K562 (cell line): Measurements from ENCODE around the gene HSPB8. TPM values are rescaled to one million over a fixed set of nuclear protein-coding genes. Genes with fewer than 3 reads are reported as not detected.

Source experiments
- ATAC-seq: fragments of 200-7000 bp; cut with Tn5 transposase; 3 replicates; pipeline ENCODE4 v1.9.1; 2020; ENCODE audit warnings: moderate library complexity
- BruUV-seq: library from RNA; stranded (reverse); fragments of 400-500 nt; replicated peaks from 2 replicates; lab custom pipeline; 2021; lab: Mats Ljungman, UMichigan
- CTCF ChIA-PET: fragments of 300-600 bp; formaldehyde crosslinking; extraction: SDS; loops from one replicate; lab custom pipeline; 2021; ENCODE audit warnings: low intra/inter-chr PET ratio; lab: Yijun Ruan, JAX
- POLR2A ChIA-PET: fragments of 300-600, 350-650 bp; sonication (Branson Sonifier 250); formaldehyde crosslinking; extraction: SDS; loops from one replicate; lab custom pipeline; 2021; ENCODE audit warnings: antibody characterized with exemption, inconsistent platforms; lab: Yijun Ruan, JAX
- DNase-seq, 4 experiments: peaks; one replicate each; pipeline versions ENCODE4 v3.0.0 to v3.0.0-alpha.2; 2011 to 2018; ENCODE audit warnings: low spot score in 3 of 4, mixed read lengths in 3 of 4; ENCODE audit errors: extremely low read depth in 1 of 4
- FAIRE-seq: peaks from 2 replicates; lab custom pipeline; 2011; peaks lifted over from hg19 to GRCh38; lab: Jason Lieb, UNC
- H2AFZ ChIP-seq: 2 replicates; pipeline ENCODE4 v1.6.0; 2011; ENCODE audit warnings: low read depth, low read length, control low read depth, inconsistent platforms
- H3K27ac ChIP-seq: fragments of 200-600 bp; 3 replicates; pipeline ENCODE4 v1.8.0; 2011; ENCODE audit warnings: low read depth, mild to moderate bottlenecking, control low read depth, inconsistent platforms, low read length, moderate library complexity, mixed read lengths; ENCODE audit errors: extremely low read depth
- H3K27me3 ChIP-seq, 2 experiments: fragments of 300-600 bp in 1 of 2; 2 replicates in 1 of 2; 3 replicates in 1 of 2; pipeline versions ENCODE4 v1.6.0 to v1.8.0; 2011; ENCODE audit warnings: inconsistent platforms in 2 of 2, low read length in 2 of 2, mild to moderate bottlenecking in 1 of 2, mixed read lengths in 1 of 2, moderate library complexity in 1 of 2; ENCODE audit not compliant: control insufficient read depth in 2 of 2, insufficient read depth in 2 of 2
- H3K36me3 ChIP-seq: fragments of 300-600 bp; 3 replicates; pipeline ENCODE4 v1.8.0; 2011; ENCODE audit warnings: mild to moderate bottlenecking, low read length, inconsistent platforms; ENCODE audit not compliant: control insufficient read depth, insufficient read depth
- H3K4me1 ChIP-seq, 2 experiments: fragments of 200-600 bp in 1 of 2; replicated peaks in 1 of 2; 2 replicates in 1 of 2; 3 replicates in 1 of 2; pipeline versions ENCODE4 v1.5.1 to v1.8.0; 2011; ENCODE audit warnings: inconsistent platforms in 2 of 2, low read length in 2 of 2, mild to moderate bottlenecking in 1 of 2, mixed read lengths in 1 of 2, moderate library complexity in 1 of 2; ENCODE audit not compliant: control insufficient read depth in 2 of 2, insufficient read depth in 2 of 2
- H3K4me2 ChIP-seq: 2 replicates; pipeline ENCODE4 v1.6.1; 2011; ENCODE audit warnings: low read length, control low read depth, inconsistent platforms, mixed read lengths; ENCODE audit not compliant: insufficient read depth
- H3K4me3 ChIP-seq: fragments of 200-600 bp; sonication (generic), shearing (Covaris generic); 2 replicates; pipeline ENCODE4 v1.5.1; 2016; ENCODE audit warnings: control low read depth, inconsistent platforms
- H3K79me2 ChIP-seq: fragments of 200-600 bp; 3 replicates; pipeline ENCODE4 v1.8.0; 2011; ENCODE audit warnings: low read length, inconsistent platforms; ENCODE audit not compliant: control insufficient read depth, insufficient read depth
- H3K9ac ChIP-seq, 2 experiments: 2 replicates each; pipeline versions ENCODE4 v1.6.0 to v1.6.1; 2011; ENCODE audit warnings: low read depth in 2 of 2, low read length in 2 of 2, control low read depth in 1 of 2, inconsistent platforms in 1 of 2, mild to moderate bottlenecking in 1 of 2, mixed read lengths in 1 of 2; ENCODE audit not compliant: insufficient read depth in 1 of 2
- H3K9me1 ChIP-seq: one replicate; pipeline ENCODE4 v1.6.0; 2011; ENCODE audit warnings: inconsistent platforms, mild to moderate bottlenecking, low read length, moderate library complexity; ENCODE audit not compliant: control insufficient read depth, insufficient read depth
- H3K9me3 ChIP-seq: replicated peaks from 2 replicates; pipeline ENCODE4 v1.5.1; 2011; ENCODE audit warnings: low read depth, low read length, inconsistent platforms; ENCODE audit not compliant: control insufficient read depth, insufficient read depth
- H4K20me1 ChIP-seq: replicated peaks from 2 replicates; pipeline ENCODE4 v1.6.1; 2011; ENCODE audit warnings: low read length, inconsistent platforms, mixed read lengths; ENCODE audit not compliant: control insufficient read depth, insufficient read depth
- CBFB ChIP-seq: sonication (generic); formaldehyde crosslinking; IDR thresholded peaks from 2 replicates; pipeline ENCODE4 v1.4.0; 2020; ENCODE audit warnings: mild to moderate bottlenecking, missing genetic modification reagents
- CBX5 ChIP-seq: IDR thresholded peaks from 2 replicates; pipeline ENCODE4 v1.6.1; 2014; ENCODE audit warnings: low read depth, borderline replicate concordance
- CLOCK ChIP-seq: fragments of 250-450 bp; sonication (Bioruptor Pico); IDR thresholded peaks from 2 replicates; pipeline ENCODE4 v1.4.0; 2020; ENCODE audit warnings: mild to moderate bottlenecking, moderate library complexity, borderline replicate concordance
- FOXK2 ChIP-seq, 2 experiments: fragments of 450-650 bp; IDR thresholded peaks in 1 of 2; conservative IDR thresholded peaks in 1 of 2; 2 replicates each; pipeline ENCODE4 v1.6.1; 2016; ENCODE audit warnings: low read depth in 2 of 2, mild to moderate bottlenecking in 1 of 2
- HOXB6 ChIP-seq: fragments of 250-450 bp; sonication (Bioruptor Pico); IDR thresholded peaks from 2 replicates; pipeline ENCODE4 v1.5.1; 2022; ENCODE audit warnings: mild to moderate bottlenecking, borderline replicate concordance
- JUND ChIP-seq, 2 experiments: IDR thresholded peaks; 2 replicates in 1 of 2; 3 replicates in 1 of 2; pipeline ENCODE4 v1.6.1; 2011; ENCODE audit warnings: borderline replicate concordance in 2 of 2, low read depth in 2 of 2, low read length in 2 of 2, improper control_type of control experiment in 1 of 2, missing biosample characterization in 1 of 2, missing genetic modification characterization in 1 of 2, missing genetic modification reagents in 1 of 2
- MED1 ChIP-seq: sonication (generic); formaldehyde crosslinking; IDR thresholded peaks from 2 replicates; pipeline ENCODE4 v1.8.1; 2023; ENCODE audit warnings: missing genetic modification reagents, borderline replicate concordance
- PCBP1 ChIP-seq: fragments of 200-400 bp; formaldehyde crosslinking; IDR thresholded peaks from 2 replicates; pipeline ENCODE4 v1.6.1; 2018; ENCODE audit warnings: mild to moderate bottlenecking, low read depth, low read length; ENCODE audit not compliant: poor library complexity, severe bottlenecking
- SFPQ ChIP-seq: fragments of 200-400 bp; formaldehyde crosslinking; IDR thresholded peaks from 2 replicates; pipeline ENCODE4 v1.6.1; 2017; ENCODE audit warnings: mild to moderate bottlenecking, low read depth, low read length, moderate library complexity
- ZNF165 ChIP-seq: fragments of 250-450 bp; sonication (Bioruptor Pico); IDR thresholded peaks from 2 replicates; pipeline ENCODE4 v1.4.0; 2020; ENCODE audit warnings: borderline replicate concordance
- ZNF398 ChIP-seq: fragments of 250-450 bp; sonication (Bioruptor Pico); IDR thresholded peaks from 2 replicates; pipeline ENCODE4 v1.8.0; 2021; ENCODE audit warnings: moderate library complexity, mild to moderate bottlenecking, inconsistent platforms
- ZNF639 ChIP-seq, 2 experiments: fragments of 200-800 bp in 1 of 2; sonication (Bioruptor generic) in 1 of 2; sonication (generic) in 1 of 2; formaldehyde crosslinking in 1 of 2; IDR thresholded peaks in 1 of 2; conservative IDR thresholded peaks in 1 of 2; 2 replicates each; pipeline versions ENCODE4 v1.5.0 to v1.6.1; 2016 to 2020; ENCODE audit warnings: missing compliant biosample characterization in 1 of 2, missing genetic modification characterization in 1 of 2, missing genetic modification reagents in 1 of 2
- WGBS: fragments of 100-300 bp; shearing (Covaris generic); methylation state at CpG from one replicate; pipeline ENCODE4 v1.1.6; 2016; ENCODE audit warnings: low coverage, mixed read lengths; ENCODE audit not compliant: insufficient coverage; ENCODE audit errors: missing lambda C conversion rate; 5-methylcytosine and 5-hydroxymethylcytosine counted together
- in situ Hi-C: fragments of 300-500 bp; cut with MboI; formaldehyde crosslinking; loops from 4 replicates; pipeline ENCODE4 v1.15.0; 2018; ENCODE audit warnings: inconsistent platforms, mixed read lengths
- intact Hi-C: fragments of 100-400 bp; cut with micrococcal nuclease; formaldehyde crosslinking; loops from 2 replicates; pipeline ENCODE4 v1.14.2; 2022
- polyA plus RNA-seq, 8 experiments: library from polyadenylated mRNA; depleted of rRNA in 4 of 8; stranded (reverse) in 5 of 8; unstranded in 3 of 8; fragments of >200 nt; fragmentation: Nextera tagmentation in 2 of 8; fragmentation: Illumina TruSeq in 1 of 8; extraction: Ambion mirVana in 2 of 8; extraction: Trizol in 1 of 8; gene quantifications; 2 replicates each; pipeline versions ENCODE4 v1.2.1 to v1.2.3, GENCODE V29; 2011 to 2014; ENCODE audit warnings: inconsistent platforms in 1 of 8, missing spikeins in 1 of 8
- total RNA-seq, 7 experiments: library from RNA; depleted of rRNA in 6 of 7; stranded (reverse); fragments of >200 nt in 6 of 7; fragmentation: Illumina TruSeq in 2 of 7; extraction: Trizol in 2 of 7; gene quantifications; 2 replicates each; pipeline versions ENCODE4 v1.2.1 to v1.2.3, GENCODE V29; 2011 to 2021; ENCODE audit warnings: low replicate concordance in 1 of 7

The HSPB8 gene
- total and polyA plus RNA-seq, 9 of the 15 experiments (the other 6 are each of a cell fraction or from before 2014, with no cell fraction given) = 0.13 TPM; not detected in 8

- H4K20me1 ChIP-seq = no peaks in the 10 kb centered on the region
- FAIRE-seq (no peak), DNase-seq (no peak), ATAC-seq (no peak)
- no TSS peak for BruUV-seq
- no peaks in the 10 kb centered on the region for H3K79me2 ChIP-seq
- no peaks in the 10 kb centered on the region for H3K9me1 ChIP-seq
- H2AFZ ChIP-seq = no peak overlapping the region
- TF ChIP-seq ZNF639 (CRISPR knock-in tag; conservative IDR thresholded peaks at IDR 0.05 in 1 of 2, IDR thresholded peaks at IDR 0.05 in 1 of 2) = no peak
- TF ChIP-seq MED1 (CRISPR knock-in tag) = no peak
- TF ChIP-seq CBFB (CRISPR knock-in tag) = no peak
- TF ChIP-seq CBX5 = no peak
- no peak for TF ChIP-seq ZNF165
- no peak for TF ChIP-seq PCBP1
- no peak for TF ChIP-seq HOXB6 (CRISPR knock-in tag)
- TF ChIP-seq ZNF398 = no peak
- no peak for TF ChIP-seq SFPQ
- no peak for TF ChIP-seq JUND (IDR thresholded peaks at IDR 0.05; ENCODE audit: borderline replicate concordance, low read depth, low read length)
- TF ChIP-seq JUND (tag; IDR thresholded peaks at IDR 0.05; ENCODE audit: borderline replicate concordance, low read depth, low read length) = no peak
- TF ChIP-seq CLOCK (CRISPR knock-in tag) = no peak
- TF ChIP-seq FOXK2 (conservative IDR thresholded peaks at IDR 0.05 in 1 of 2, IDR thresholded peaks at IDR 0.05 in 1 of 2; ENCODE audit: low read depth in 2 of 2) = no peak
- WGBS = 6% methylated on average over 2 of the region's 2 CpGs
- no peak overlapping the region for H3K4me3 ChIP-seq
- no peak overlapping the region for H3K9ac ChIP-seq
- H3K27ac ChIP-seq = no peak overlapping the region
- CTCF ChIA-PET = no interaction called here
- intact Hi-C loops = no loop called here
- H3K4me2 ChIP-seq = no peak overlapping the region
- peaks cover 0 to 21% of the 10 kb centered on the region in 2 experiments; a peak in 3 of 5 replicates for H3K27me3 ChIP-seq
- in situ Hi-C loops = no loop called here
- POLR2A ChIA-PET = no interaction called here
- H3K9me3 ChIP-seq = no peaks in the 10 kb centered on the region
- no peaks in the 10 kb centered on the region for H3K36me3 ChIP-seq
- H3K4me1 ChIP-seq = peaks cover 0 to 12% of the 10 kb centered on the region in 2 experiments; a peak in 1 of 5 replicates
Measured at GRCh38 chr12:119181202-119181601, 2.5 kb downstream of the HSPB8 start.
